Activated T-helper 2 cell treated with anti-CD3 and anti-CD28 coated beads, Interferon-gamma antibody, Interleukin-2, Interleukin-4, amounts not matched to agents 10 μg/mL and 5 μg/mL and 100 μg/mL, durations not matched to agents 14 hours and 24 hours and 36 hours (primary cell): ENCODE results near the gene LGR4. TPM values are rescaled to one million over a fixed set of nuclear protein-coding genes. Genes with fewer than 3 reads are reported as not detected.
"Not testable (repeated sequence)": the region's sequence is repeated elsewhere in the genome, so short reads cannot be mapped to it uniquely, and the experiment has no call there.

Source experiments
- DNase-seq: peaks from one replicate; pipeline ENCODE4 v3.0.0; 2021; ENCODE audit warnings: low spot score
- H3K27ac Mint-ChIP-seq: one replicate; pipeline ENCODE4 v1.8.0; 2021; ENCODE audit warnings: mixed read lengths
- H3K27me3 Mint-ChIP-seq: one replicate; pipeline ENCODE4 v1.8.0; 2021; ENCODE audit warnings: low read depth, mixed read lengths
- H3K36me3 Mint-ChIP-seq: one replicate; pipeline ENCODE4 v1.8.0; 2021; ENCODE audit warnings: low read depth, mixed read lengths
- H3K4me1 Mint-ChIP-seq: one replicate; pipeline ENCODE4 v1.8.0; 2021; ENCODE audit warnings: low read depth, mixed read lengths
- H3K4me3 Mint-ChIP-seq: one replicate; pipeline ENCODE4 v1.8.0; 2021; ENCODE audit warnings: low read depth, mild to moderate bottlenecking, moderate library complexity, mixed read lengths
- H3K9me3 Mint-ChIP-seq: one replicate; pipeline ENCODE4 v1.8.0; 2021; ENCODE audit warnings: mixed read lengths
- intact Hi-C: fragments of 100-400 bp; cut with micrococcal nuclease; formaldehyde crosslinking; loops from one replicate; pipeline ENCODE4 v1.15.1; 2023
- total RNA-seq: library from RNA; stranded (reverse); gene quantifications from 2 replicates; pipeline ENCODE4 v1.2.3, GENCODE V29; 2022

The LGR4 gene
- total RNA-seq, 1 donor from 2014 or later, result 0.05 TPM

DNA sequence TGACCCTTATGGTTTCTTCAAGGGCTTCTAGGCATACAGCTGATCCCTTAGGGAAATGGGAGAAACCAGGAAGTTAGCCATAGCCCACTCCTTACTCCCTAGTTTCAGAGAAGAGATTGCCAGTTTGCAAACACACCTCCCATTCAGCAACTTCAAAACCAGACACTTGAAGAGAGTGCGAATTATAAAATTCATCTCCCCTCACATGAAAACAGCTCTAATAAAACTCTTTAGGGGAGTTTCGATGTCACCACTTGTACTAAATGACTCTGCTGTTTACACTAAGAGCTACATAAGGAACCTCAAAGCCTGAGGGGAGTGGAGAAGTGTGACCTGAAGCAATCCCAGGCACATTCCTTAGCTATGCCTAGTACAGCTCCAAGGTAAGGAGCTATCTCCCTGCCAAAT, 8.3 kb downstream of the LGR4 start:
- Mint-ChIP-seq H3K27me3 (peaks cover 26% of the 10 kb centered on the region), H3K27ac (no peak overlapping the region), H3K9me3 (no peaks in the 10 kb centered on the region), H3K4me3 (no peak overlapping the region), H3K36me3 (no peaks in the 10 kb centered on the region), H3K4me1 (no peaks in the 10 kb centered on the region)
- intact Hi-C loops, result no loop called here
- DNase-seq, result no peak

DNA sequence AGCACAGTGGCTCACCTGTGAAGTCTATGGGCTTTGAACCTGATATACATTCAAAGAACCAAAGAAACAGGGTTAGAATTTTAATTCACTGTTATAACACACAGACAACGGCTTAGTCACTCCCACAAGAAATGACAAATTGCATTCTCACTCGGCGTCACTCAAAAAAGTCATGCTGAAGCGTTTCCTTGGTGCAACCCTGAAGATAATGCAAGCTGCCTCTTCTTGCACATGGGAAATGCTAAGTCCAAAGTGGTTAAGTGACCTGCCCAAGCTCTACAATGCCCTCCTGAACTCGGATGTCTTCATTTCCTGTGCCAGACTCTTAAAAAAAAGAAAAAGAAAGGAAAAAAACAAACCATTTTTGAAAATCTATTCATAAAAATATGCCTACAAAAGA, 10.0 kb downstream of the LGR4 start:
- Mint-ChIP-seq H3K4me3 (no peak overlapping the region), H3K9me3 (no peaks in the 10 kb centered on the region), H3K27ac (no peak overlapping the region), H3K36me3 (no peaks in the 10 kb centered on the region), H3K27me3 (peaks cover 10% of the 10 kb centered on the region), H3K4me1 (no peaks in the 10 kb centered on the region)
- DNase-seq, result no peak
- intact Hi-C loops, result no loop called here

DNA sequence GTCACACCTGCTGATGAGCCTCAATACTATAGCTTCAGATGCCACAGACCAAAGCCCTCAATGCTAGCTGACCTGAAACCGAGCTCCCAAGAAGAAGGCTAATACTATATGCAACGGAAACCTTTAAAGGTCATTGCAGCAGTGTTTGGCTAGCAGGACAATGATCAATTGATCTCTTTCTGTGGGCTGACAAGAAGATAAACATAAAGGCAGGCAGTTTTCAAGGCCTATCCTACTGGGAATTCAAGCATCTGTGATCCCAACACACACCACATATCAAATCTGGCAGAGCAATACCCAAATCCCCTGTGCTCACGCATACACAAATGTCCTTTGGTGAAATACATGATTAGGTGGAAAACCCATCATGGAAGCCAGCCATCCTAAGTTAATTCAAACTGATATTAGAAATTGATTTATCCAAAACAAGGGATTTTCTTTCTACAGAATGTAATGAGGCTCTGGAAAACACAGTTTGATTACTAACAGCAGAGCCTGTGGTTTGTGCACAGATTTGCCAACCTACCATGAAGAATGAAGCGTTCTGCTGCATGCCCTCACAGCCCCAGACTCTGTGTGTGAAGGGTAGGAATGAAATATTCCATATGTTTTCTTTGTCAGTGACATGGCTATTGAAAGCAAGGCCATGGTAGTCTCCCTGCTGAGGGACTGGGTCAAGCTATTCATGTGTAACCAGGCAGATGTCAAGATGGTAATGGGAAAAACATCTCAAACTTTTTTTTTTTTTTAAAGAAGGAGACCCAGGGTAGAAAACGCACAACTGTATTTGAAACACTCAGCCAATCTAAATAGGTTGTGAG, 12.2 kb downstream of the LGR4 start:
- intact Hi-C loops, result no loop called here
- no peak for DNase-seq
- H3K27ac Mint-ChIP-seq, result no peak overlapping the region
- H3K4me3 Mint-ChIP-seq, result no peak overlapping the region
- H3K27me3 Mint-ChIP-seq, result peaks cover 5% of the 10 kb centered on the region
- no peaks in the 10 kb centered on the region for H3K9me3 Mint-ChIP-seq
- no peaks in the 10 kb centered on the region for H3K36me3 Mint-ChIP-seq
- H3K4me1 Mint-ChIP-seq, result no peaks in the 10 kb centered on the region

DNA sequence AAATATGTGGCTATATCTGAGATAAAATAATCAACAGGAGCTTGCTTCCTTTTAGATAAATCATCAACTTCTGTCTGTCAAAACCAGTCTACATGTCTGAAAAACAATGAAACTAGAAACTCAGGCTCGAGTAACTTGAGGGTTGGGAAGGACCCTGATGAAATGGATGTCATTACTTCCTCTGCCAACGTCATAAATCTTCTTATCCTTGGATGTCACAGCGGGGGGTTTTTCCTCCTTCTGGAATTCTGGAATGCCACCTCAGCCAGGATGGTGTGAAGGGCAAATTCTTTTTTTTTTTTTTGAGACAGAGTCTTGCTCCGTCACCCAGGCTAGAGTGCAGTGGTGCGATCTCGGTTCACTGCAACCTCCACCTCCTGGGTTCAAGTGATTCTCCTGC, 13.4 kb downstream of the LGR4 start:
- intact Hi-C loops, result no loop called here
- no peak overlapping the region for H3K27ac Mint-ChIP-seq
- no peak for DNase-seq
- H3K4me3 Mint-ChIP-seq, result no peak overlapping the region
- peaks cover 4% of the 10 kb centered on the region for H3K27me3 Mint-ChIP-seq
- no peaks in the 10 kb centered on the region for H3K9me3 Mint-ChIP-seq
- no peaks in the 10 kb centered on the region for H3K36me3 Mint-ChIP-seq
- H3K4me1 Mint-ChIP-seq, result no peaks in the 10 kb centered on the region

DNA sequence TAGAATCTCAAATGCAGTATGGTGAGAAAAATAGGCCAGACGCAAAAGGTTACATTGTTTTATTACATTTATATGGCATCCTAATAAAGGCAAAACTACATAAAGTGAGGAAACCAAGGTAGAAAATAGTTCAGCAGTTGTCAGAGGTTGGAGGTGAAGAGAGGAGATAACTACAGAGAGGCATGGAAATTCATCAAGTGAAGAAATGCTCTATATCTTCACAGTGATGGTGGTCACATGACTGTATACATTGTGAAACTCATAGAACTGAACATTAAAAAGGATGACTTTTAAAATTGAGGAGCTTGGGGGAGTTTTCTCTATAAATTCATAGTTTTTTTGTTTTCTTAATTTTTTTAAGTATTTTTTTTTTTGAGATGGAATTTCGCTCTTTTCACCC, 14.4 kb downstream of the LGR4 start:
- no peaks in the 10 kb centered on the region for H3K36me3 Mint-ChIP-seq
- H3K27ac Mint-ChIP-seq, result no peak overlapping the region
- H3K4me1 Mint-ChIP-seq, result no peaks in the 10 kb centered on the region
- H3K4me3 Mint-ChIP-seq, result no peak overlapping the region
- H3K9me3 Mint-ChIP-seq, result no peaks in the 10 kb centered on the region
- no peak for DNase-seq
- H3K27me3 Mint-ChIP-seq, result peaks cover 4% of the 10 kb centered on the region
- intact Hi-C loops, result no loop called here

DNA sequence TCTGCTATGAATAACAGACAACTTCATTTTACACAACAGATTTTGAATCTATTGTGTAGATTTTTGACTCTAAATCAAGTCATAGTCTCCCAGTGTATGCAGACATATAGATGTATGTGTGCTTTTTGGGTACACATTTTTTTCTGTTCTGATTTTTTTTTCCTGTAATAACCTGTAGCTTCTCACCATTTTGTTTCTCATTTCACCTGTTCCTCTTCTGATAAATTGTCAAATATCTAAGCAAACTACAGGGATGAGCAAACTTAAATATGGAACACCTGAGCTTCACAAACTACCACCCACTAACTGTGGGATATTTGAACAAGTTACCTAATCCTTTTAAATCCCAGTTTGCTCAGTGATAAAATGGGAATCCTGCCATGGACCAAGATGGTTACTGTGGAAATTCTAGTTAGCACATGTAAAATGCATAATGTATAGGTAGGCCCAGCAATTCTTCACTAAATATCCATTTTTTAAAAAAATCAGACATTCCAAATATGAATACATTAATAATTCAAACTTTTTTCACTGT, 15.7 kb downstream of the LGR4 start:
- Mint-ChIP-seq H3K27ac (no peak overlapping the region), H3K9me3 (no peaks in the 10 kb centered on the region), H3K36me3 (no peaks in the 10 kb centered on the region), H3K4me1 (no peaks in the 10 kb centered on the region), H3K4me3 (no peak overlapping the region), H3K27me3 (peaks cover 4% of the 10 kb centered on the region)
- DNase-seq, result no peak
- intact Hi-C loops, result no loop called here

DNA sequence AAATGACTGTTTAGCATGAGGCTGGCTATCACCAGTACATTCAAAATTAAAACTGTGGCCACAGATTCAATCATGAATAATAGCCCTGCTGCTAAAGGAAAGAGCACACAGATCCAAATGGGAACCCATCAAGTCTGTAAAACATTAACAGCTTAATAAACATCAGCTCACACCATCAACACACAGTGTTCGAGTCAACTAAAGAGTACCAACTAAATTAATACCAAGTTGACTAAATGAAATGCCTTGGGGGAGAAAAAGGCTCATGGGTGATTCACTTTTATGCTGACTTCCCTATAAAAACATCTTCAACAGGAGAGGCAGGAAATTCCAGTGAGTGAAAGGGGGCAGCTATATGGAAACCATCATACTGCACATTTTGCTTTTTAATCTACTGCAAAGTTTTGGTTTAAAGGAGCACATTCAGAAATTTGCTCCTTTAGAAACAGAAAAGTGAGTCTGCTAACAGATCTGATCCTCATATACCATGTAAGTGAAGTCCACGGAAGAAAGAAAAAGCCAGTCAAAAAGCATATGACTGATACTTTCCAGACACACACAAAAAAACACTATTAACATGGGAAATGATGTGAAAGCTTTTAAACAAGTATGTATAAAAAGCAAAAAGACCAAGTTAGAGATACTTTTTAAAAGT, 16.3 kb downstream of the LGR4 start:
- H3K36me3 Mint-ChIP-seq, result no peaks in the 10 kb centered on the region
- DNase-seq, result no peak
- H3K27me3 Mint-ChIP-seq, result peaks cover 4% of the 10 kb centered on the region
- no peaks in the 10 kb centered on the region for H3K9me3 Mint-ChIP-seq
- no peak overlapping the region for H3K4me3 Mint-ChIP-seq
- no peak overlapping the region for H3K27ac Mint-ChIP-seq
- no peaks in the 10 kb centered on the region for H3K4me1 Mint-ChIP-seq
- intact Hi-C loops, result no loop called here

DNA sequence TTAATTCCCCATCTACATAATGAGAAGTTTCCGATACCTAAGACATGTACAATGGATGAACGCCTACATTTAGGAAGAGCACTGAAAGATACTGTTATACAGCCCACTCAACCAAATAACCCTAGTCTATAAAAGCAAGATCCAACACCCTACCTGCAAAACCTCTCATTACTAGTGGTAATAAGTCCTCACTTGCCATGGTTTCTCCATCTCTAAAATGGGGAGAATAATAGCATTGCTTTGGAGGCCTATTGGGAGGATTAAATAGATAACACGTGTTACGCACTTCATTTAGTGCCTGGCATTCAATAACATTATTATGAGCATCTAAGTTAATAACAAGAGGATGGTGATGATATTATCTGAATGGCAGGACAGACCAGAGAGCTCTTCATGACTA, 16.9 kb downstream of the LGR4 start:
- Mint-ChIP-seq H3K36me3 (no peaks in the 10 kb centered on the region), H3K9me3 (no peaks in the 10 kb centered on the region), H3K4me3 (no peak overlapping the region), H3K27ac (no peak overlapping the region), H3K4me1 (no peaks in the 10 kb centered on the region), H3K27me3 (peaks cover 4% of the 10 kb centered on the region)
- no peak for DNase-seq
- intact Hi-C loops, result no loop called here

DNA sequence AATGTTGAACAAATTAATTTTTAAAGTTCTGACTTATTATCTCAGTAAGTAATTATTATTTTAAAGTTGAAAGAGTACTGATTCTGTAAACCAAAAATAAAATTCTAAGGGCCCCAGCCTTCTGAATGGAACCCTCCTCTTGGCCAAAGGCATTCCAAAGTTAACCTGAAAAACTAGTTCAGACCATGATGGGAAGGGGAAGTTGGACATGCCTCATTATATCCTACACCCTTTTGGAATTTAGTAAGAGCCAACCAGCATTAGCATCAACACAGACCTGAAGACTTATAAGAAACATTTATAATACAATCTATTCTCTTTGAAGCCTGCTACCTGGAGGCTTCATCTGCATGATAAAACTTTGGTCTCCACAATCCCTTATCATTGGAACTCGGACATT, 18.9 kb downstream of the LGR4 start:
- Mint-ChIP-seq H3K36me3 (no peaks in the 10 kb centered on the region), H3K4me3 (no peak overlapping the region), H3K4me1 (no peaks in the 10 kb centered on the region), H3K9me3 (no peaks in the 10 kb centered on the region), H3K27ac (no peak overlapping the region), H3K27me3 (peaks cover 4% of the 10 kb centered on the region)
- intact Hi-C loops, result no loop called here
- no peak for DNase-seq

DNA sequence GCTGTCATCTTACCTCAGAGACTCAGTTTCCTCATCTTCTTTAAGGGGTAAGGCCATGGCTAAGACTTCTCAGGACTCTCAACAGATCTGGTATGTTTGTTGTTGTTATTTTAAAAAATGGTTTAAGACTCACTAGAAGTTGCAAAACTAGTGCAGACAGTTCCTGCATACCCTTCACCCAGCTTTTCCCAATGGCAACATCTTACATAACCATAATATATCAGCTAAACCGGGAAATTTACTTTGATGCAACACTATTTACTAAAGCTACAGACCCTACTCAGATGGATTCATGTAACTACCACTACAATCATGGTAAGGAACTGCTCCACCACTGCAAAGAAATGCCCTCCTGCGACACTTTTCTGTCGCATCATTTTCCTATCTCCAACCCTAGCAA, 20.4 kb downstream of the LGR4 start:
- no peak overlapping the region for H3K4me3 Mint-ChIP-seq
- intact Hi-C loops, result no loop called here
- DNase-seq, result no peak
- no peaks in the 10 kb centered on the region for H3K4me1 Mint-ChIP-seq
- peaks cover 4% of the 10 kb centered on the region for H3K27me3 Mint-ChIP-seq
- no peaks in the 10 kb centered on the region for H3K36me3 Mint-ChIP-seq
- no peak overlapping the region for H3K27ac Mint-ChIP-seq
- H3K9me3 Mint-ChIP-seq, result no peaks in the 10 kb centered on the region

DNA sequence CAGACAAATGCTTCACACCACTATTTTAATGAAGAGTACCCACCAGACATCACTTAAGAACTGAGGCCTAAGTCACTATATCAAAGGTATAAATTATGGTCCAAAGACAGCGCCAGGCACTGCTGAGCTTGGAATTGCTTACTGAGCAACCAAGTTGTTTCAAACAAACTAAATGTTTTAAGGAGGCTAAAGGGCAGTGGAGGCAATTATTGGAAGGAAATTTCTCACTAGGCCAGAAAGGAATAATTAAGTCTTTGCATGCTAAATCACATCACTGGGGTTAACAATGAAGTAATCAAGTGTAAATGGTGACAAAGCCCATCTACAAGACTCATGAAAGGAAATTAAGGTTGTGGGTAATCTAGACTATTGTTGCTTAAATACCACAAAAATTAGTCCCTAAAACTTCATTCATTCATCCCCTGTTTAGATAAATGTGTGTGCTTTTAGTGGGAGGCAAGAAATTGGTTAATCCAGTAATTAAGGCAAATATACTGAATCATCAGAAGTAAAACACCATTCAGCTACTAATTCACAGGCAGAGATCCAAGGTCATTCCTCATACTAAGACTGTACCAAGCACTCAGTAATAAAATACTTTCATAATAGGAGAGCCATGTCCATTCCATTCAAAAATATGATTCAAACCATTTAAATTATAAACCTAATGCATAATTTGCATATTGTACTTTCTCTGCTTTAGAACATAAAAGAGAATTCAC, 21.2 kb downstream of the LGR4 start:
- DNase-seq, result no peak
- Mint-ChIP-seq H3K27ac (no peak overlapping the region), H3K36me3 (no peaks in the 10 kb centered on the region), H3K4me3 (no peak overlapping the region), H3K4me1 (no peaks in the 10 kb centered on the region), H3K9me3 (no peaks in the 10 kb centered on the region), H3K27me3 (peaks cover 4% of the 10 kb centered on the region)
- intact Hi-C loops, result no loop called here

DNA sequence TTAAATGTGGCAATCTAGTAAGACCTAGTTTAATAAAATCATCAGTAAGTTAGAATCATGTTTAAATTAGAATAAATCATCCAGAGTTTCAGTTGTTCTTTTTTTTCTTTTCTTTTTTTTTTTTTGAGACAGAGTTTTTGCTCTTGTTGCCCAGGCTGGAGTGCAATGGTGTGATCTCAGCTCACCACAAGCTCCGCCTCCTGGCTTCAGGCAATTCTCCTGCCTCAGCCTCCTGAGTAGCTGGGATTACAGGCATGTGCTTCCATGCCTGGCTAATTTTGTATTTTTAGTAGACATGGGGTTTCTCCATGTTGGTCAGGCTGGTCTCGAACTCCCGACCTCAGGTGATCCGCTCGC, 24.4 kb downstream of the LGR4 start:
- intact Hi-C loops, DNase-seq, H3K4me1 Mint-ChIP-seq, H3K36me3 Mint-ChIP-seq, H3K4me3 Mint-ChIP-seq, H3K9me3 Mint-ChIP-seq, H3K27me3 Mint-ChIP-seq, H3K27ac Mint-ChIP-seq: not testable (repeated sequence)
